GM19395 (cell line): ENCODE measurements around the gene MTX2.
"Not testable (repeated sequence)": the region's sequence is repeated elsewhere in the genome, so short reads cannot be mapped to it uniquely, and the experiment has no call there.

Experiments used
- ATAC-seq: cut with Tn5 transposase; IDR thresholded peaks from one replicate; pipeline ENCODE4 v1.9.1; 2021; ENCODE audit warnings: mild to moderate bottlenecking, moderate library complexity; ENCODE audit not compliant: unreplicated experiment

MTX2 gene

DNA sequence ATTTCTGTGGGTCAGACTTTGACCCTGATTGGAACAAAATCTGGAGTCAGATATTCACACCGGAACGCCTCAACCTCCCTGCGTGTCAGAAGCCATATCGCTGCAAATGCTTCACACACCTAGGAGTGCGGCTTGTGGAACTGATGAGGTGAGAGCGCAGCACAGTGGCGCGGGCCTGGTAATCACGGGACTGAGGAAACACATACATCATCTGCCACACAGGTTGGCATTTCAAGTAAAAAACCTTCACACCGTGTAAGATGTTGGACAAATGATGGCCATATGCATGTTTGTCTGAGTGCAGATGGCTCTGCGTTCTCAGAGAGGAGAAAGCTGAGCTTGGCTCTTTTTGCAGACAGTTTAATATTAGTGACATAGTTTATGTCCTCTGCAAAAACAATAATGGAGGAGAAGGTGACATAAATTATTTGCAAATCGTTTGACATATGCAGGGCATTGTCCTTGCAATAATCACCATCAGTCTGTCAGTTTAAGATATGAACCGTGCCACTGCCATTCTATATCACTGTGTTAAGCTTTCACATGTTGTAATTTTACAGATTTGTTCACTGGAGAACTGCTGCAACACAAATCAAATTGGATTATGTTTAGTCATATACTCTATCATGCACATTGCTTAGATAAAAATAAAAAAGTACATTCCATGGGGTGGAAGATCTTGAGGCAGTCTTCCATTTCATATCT lies 101.4 kb downstream of the MTX2 start:
- no peak for ATAC-seq

DNA sequence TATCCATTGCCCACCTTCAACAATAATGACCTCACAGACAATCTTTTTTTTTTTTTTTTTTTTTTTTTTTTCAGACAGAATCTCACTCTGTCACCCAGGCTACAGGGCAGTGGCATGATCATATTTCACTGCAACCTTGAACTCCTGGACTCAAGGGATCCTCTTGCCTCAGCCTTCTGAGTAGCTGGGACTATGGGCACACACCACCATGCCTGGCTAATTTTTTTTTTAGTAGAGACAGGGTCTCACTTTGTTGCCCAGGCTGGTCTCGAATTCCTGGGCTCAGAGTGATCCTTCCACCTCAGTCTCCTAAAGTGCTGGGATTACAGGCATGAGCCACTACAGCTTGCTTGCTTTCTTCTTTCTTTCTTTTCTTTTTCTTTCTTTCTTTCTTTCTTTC lies 103.9 kb downstream of the MTX2 start:
- ATAC-seq: not testable (repeated sequence)

DNA sequence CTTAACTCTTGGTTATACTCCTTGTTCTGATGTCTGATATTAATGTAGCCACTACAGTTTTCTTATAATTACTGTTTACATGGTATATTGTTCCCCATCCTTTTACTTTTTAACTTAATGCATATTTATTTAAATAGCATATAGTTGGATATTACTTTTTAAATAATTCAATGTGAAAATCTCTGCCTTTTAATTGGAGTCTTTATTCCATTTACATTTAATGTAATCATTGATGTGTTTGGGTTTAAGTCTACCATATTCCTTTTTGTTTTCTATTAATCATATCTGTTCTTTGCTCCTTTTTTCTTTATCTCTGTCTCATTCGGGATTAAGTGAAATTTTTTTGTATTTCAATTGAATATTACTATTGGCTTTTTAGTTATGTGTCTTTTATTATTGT lies 109.1 kb downstream of the MTX2 start:
- ATAC-seq: no peak

DNA sequence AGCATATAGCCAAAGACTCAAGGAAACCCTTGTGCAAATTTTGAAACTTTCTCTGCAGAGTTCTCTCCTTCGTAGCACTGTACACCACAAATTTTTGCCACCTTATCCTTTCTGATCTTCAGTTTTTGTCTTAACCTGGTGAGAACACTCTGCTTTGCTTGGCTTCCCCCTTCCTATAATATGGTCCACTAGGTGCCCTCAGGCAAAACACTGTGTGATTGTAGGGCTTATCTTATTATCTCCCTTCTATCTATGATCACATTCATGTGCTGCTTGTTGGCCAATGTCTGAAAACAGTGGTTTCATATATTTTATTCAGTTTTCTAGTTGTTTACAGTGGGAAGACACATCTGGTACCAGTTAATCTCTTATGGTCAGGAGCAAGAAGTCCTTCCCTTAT lies 111.1 kb downstream of the MTX2 start:
- no peak for ATAC-seq

DNA sequence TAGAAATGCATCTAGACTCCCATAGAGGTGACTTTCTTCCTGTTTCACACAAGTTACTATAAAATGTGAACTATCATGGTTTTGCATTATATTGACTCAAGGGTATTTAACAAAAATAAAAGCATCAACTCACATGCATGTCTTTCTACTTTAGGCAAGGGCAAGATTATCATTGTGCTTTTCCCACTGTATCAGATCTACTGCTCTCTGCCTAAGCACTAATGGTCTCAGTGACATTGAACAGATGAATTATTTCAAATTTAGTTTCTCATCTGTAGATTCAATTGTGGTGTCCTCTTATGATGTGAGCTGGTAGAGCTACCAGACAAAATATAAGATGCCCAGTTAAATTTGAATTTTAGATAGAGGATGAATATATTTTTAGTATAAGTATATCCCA lies 113.9 kb downstream of the MTX2 start:
- no peak for ATAC-seq

DNA sequence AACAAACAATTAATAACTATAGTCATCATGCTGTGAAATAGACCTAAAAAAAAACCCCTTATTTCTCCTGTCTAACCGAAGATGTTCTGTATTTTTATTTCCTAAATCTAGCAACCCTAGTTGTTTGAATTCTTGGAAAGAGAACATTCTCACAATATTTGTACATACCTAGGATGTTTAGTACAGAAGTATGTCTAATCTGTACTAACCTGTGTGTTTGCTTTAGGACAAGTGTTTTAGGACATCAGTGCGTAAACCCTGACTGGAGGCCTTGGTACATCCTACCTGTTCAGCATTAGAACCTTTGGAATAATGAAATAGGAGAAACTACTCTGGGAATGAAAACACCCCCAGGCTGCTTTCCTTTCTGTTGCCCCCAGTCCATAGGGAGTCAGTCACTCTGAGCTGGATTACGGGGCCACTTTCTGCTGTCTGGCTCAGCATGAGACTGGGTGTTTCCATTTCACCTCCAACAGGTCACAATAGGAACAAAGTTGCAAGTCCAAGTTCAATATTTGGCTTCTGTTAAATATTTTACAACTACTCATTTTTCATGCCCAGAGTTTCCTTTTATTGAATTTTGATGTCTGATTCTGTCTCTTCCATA lies 114.7 kb downstream of the MTX2 start:
- no peak for ATAC-seq

DNA sequence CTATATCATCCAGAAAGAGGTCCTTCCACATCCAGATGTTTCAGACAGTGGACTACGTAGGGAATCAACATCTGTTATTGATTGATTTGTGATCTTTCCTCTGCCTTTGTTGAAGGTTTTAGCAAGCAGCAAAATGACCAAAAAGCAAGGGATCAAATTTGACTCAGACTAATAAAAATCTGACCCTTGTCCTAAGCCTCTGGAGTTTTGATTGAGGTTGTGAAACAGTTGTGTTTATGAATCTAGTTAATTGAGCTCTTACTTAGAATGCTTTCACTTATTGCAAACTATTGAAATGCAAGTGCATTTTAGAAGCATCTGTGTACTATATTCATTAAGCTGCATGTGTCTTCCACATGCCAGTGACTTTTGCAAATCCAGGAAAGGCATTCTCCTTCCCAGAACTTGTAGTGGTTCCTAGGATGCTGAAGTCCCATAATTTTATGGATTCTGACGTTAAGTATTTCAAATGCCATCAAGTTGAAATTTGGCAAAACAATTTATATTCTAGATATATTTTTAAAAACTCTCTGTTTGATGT lies 116.0 kb downstream of the MTX2 start:
- no peak for ATAC-seq

DNA sequence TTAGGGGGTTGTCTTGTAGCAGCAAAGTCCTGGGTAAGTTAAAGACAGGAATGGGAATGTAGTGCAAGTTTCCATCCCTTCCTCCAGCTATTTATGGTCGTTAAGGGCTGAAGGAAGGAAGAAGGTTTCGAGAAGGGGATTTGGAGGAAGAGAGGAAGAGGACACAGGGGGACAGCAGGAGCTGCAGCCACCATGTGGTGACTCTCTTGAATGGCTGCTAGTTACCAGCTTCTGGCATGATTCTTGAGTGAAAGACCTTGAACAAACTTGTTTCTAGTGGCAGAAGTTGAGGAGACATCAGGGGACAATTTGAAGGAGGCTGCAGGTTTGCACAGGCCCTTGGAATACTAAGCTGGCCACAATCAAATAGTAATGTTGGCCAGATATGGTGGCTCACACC lies 116.6 kb downstream of the MTX2 start:
- ATAC-seq: no peak
